Sciatic nerve (tissue), 2 donors: Measurements from ENCODE around the gene ZBTB7B. TPM values are rescaled to one million over a fixed set of nuclear protein-coding genes. Genes with fewer than 3 reads are reported as not detected.

Experiments used
- ATAC-seq: fragments of 200-7000 bp; cut with Tn5 transposase; one replicate; pipeline ENCODE4 v1.9.1; 2020; ENCODE audit warnings: mild to moderate bottlenecking, moderate library complexity
- DNase-seq: peaks from one replicate; pipeline ENCODE4 v3.0.0-alpha.2; 2020; ENCODE audit warnings: low spot score
- intact Hi-C: fragments of 100-400 bp; cut with DNase I; formaldehyde crosslinking; loops from one replicate; pipeline ENCODE4 v1.14.2; 2022
- total RNA-seq: library from RNA; stranded (reverse); fragmentation: NEBNext Ultra II Directional; extraction: Animal tissue kit (Norgen Biotek cat#: 25700); gene quantifications from one replicate; pipeline ENCODE4 v1.2.1, GENCODE V29; 2021
- donor health status: DM: no; HTN: no; CAD: no.
- donor health status: DM: no; HTN: no; CAD: no.

The ZBTB7B gene
- total RNA-seq, 1 donor from 2014 or later = 45.3 TPM

GRCh38 chr1:154999571-155000410, 2.8 kb upstream of the ZBTB7B start:
- no peak for ATAC-seq
- intact Hi-C loops = no loop called here
- DNase-seq = peak; percentile 71

GRCh38 chr1:155000411-155000725, 2.2 kb upstream of the ZBTB7B start:
- intact Hi-C loops = no loop called here
- no peak for ATAC-seq

GRCh38 chr1:155000726-155001424, 1.7 kb upstream of the ZBTB7B start:
- ATAC-seq (peak; percentile 68), DNase-seq (peak; percentile 91)
- intact Hi-C loops = no loop called here

More at GRCh38 chr1:155000411-155000725, 2.2 kb upstream of the ZBTB7B start:
- DNase-seq = peak; percentile 69

- intact Hi-C loops = no loop called here
- ATAC-seq (no peak), DNase-seq (no peak)
Measured at GRCh38 chr1:155001425-155001674, 1.3 kb upstream of the ZBTB7B start.

GRCh38 chr1:155001675-155002463, 733 bp upstream of the ZBTB7B start:
- intact Hi-C loops = no loop called here
- peak; percentile 100 for DNase-seq
- ATAC-seq = peak; percentile 91

GRCh38 chr1:155003227-155003765, 694 bp downstream of the ZBTB7B start:
- DNase-seq (no peak), ATAC-seq (no peak)
- intact Hi-C loops = no loop called here

GRCh38 chr1:155003766-155004351, 1.3 kb downstream of the ZBTB7B start:
- no peak for ATAC-seq
- DNase-seq = peak; percentile 84
- intact Hi-C loops = no loop called here

GRCh38 chr1:155004352-155005075, 1.9 kb downstream of the ZBTB7B start:
- no peak for DNase-seq
- no peak for ATAC-seq
- intact Hi-C loops = no loop called here

- no peak for DNase-seq
- no peak for ATAC-seq
- intact Hi-C loops = no loop called here
Measured at GRCh38 chr1:155005076-155006011, 2.7 kb downstream of the ZBTB7B start.

GRCh38 chr1:155006601-155007101, 4.0 kb downstream of the ZBTB7B start:
- intact Hi-C loops = no loop called here
- ATAC-seq = no peak
- DNase-seq = no peak

- intact Hi-C loops = no loop called here
- ATAC-seq (no peak), DNase-seq (no peak)
Measured at GRCh38 chr1:155007251-155007828, 4.7 kb downstream of the ZBTB7B start.

GRCh38 chr1:155008015-155008941, 5.7 kb downstream of the ZBTB7B start:
- DNase-seq (no peak), ATAC-seq (no peak)
- intact Hi-C loops = no loop called here

GRCh38 chr1:155009221-155009711, 6.7 kb downstream of the ZBTB7B start:
- intact Hi-C loops = no loop called here
- no peak for ATAC-seq
- DNase-seq = no peak

- ATAC-seq = no peak
- intact Hi-C loops = no loop called here
- DNase-seq = no peak
Measured at GRCh38 chr1:155009742-155010141, 7.1 kb downstream of the ZBTB7B start.

GRCh38 chr1:155010211-155010918, 7.8 kb downstream of the ZBTB7B start:
- ATAC-seq = no peak
- no peak for DNase-seq
- intact Hi-C loops = no loop called here
